ENCODE measurements around the gene CSRNP3. TPM values are rescaled to one million over a fixed set of nuclear protein-coding genes. Genes with fewer than 3 reads are reported as not detected.

CSRNP3 gene
- total RNA-seq, 1 donor from 2014 or later, result 1.5 TPM

- no peaks in the 10 kb centered on the region for H3K9me3 Mint-ChIP-seq (ENCODE audit: unreplicated experiment)
- H3K36me3 Mint-ChIP-seq (ENCODE audit: unreplicated experiment), result no peaks in the 10 kb centered on the region
- no peaks in the 10 kb centered on the region for H3K27me3 Mint-ChIP-seq (ENCODE audit: unreplicated experiment)
- TF ChIP-seq CTCF (IDR thresholded peaks at IDR 0.05), result no peak
- no peak overlapping the region for H3K27ac Mint-ChIP-seq (ENCODE audit: unreplicated experiment)
- no peak for DNase-seq (ENCODE audit: extremely low spot score, unreplicated experiment)
- H3K4me1 Mint-ChIP-seq (ENCODE audit: unreplicated experiment), result no peaks in the 10 kb centered on the region
- no peak overlapping the region for H3K4me3 Mint-ChIP-seq (ENCODE audit: unreplicated experiment)
These were observed 127.3 kb downstream of the CSRNP3 start for GRCh38 chr2:165596788-165597187.

- TF ChIP-seq CTCF (IDR thresholded peaks at IDR 0.05), result no peak
- Mint-ChIP-seq H3K4me1 (ENCODE audit: unreplicated experiment) (no peaks in the 10 kb centered on the region), H3K9me3 (ENCODE audit: unreplicated experiment) (no peaks in the 10 kb centered on the region), H3K4me3 (ENCODE audit: unreplicated experiment) (no peak overlapping the region), H3K27ac (ENCODE audit: unreplicated experiment) (no peak overlapping the region), H3K27me3 (ENCODE audit: unreplicated experiment) (no peaks in the 10 kb centered on the region), H3K36me3 (ENCODE audit: unreplicated experiment) (peaks cover 2% of the 10 kb centered on the region)
- DNase-seq (ENCODE audit: extremely low spot score, unreplicated experiment), result no peak
These were observed 131.8 kb downstream of the CSRNP3 start for GRCh38 chr2:165601065-165601830.

- DNase-seq (ENCODE audit: extremely low spot score, unreplicated experiment), result no peak
- no peak overlapping the region for H3K27ac Mint-ChIP-seq (ENCODE audit: unreplicated experiment)
- no peak for TF ChIP-seq CTCF (IDR thresholded peaks at IDR 0.05)
- H3K9me3 Mint-ChIP-seq (ENCODE audit: unreplicated experiment), result no peaks in the 10 kb centered on the region
- peaks cover 2% of the 10 kb centered on the region for H3K36me3 Mint-ChIP-seq (ENCODE audit: unreplicated experiment)
- no peak overlapping the region for H3K4me3 Mint-ChIP-seq (ENCODE audit: unreplicated experiment)
- no peaks in the 10 kb centered on the region for H3K27me3 Mint-ChIP-seq (ENCODE audit: unreplicated experiment)
- H3K4me1 Mint-ChIP-seq (ENCODE audit: unreplicated experiment), result no peaks in the 10 kb centered on the region
These were observed 132.5 kb downstream of the CSRNP3 start for GRCh38 chr2:165601928-165602521.

- H3K27ac Mint-ChIP-seq (ENCODE audit: unreplicated experiment), result no peak overlapping the region
- peaks cover 2% of the 10 kb centered on the region for H3K36me3 Mint-ChIP-seq (ENCODE audit: unreplicated experiment)
These were observed 140.2 kb downstream of the CSRNP3 start for GRCh38 chr2:165609672-165610071.

More at GRCh38 chr2:165609672-165610071, 140.2 kb downstream of the CSRNP3 start:
- Mint-ChIP-seq H3K27me3 (ENCODE audit: unreplicated experiment) (no peaks in the 10 kb centered on the region), H3K4me3 (ENCODE audit: unreplicated experiment) (no peak overlapping the region), H3K9me3 (ENCODE audit: unreplicated experiment) (peaks cover 2% of the 10 kb centered on the region), H3K4me1 (ENCODE audit: unreplicated experiment) (no peaks in the 10 kb centered on the region)
- no peak for TF ChIP-seq CTCF (IDR thresholded peaks at IDR 0.05)
- no peak for DNase-seq (ENCODE audit: extremely low spot score, unreplicated experiment)
